CD4-positive, alpha-beta T cell (primary cell): Measurements from ENCODE around the gene VAV2. TPM values are rescaled to one million over a fixed set of nuclear protein-coding genes. Genes with fewer than 3 reads are reported as not detected.

Experiments
- ATAC-seq: fragments of 200-7000 bp; cut with Tn5 transposase; one replicate; pipeline ENCODE4 v1.10.0; 2022; ENCODE audit warnings: mild to moderate bottlenecking; ENCODE audit not compliant: poor library complexity
- CTCF ChIA-PET: fragments of 350-600 bp; sonication (Branson Sonifier 250); formaldehyde crosslinking; loops from one replicate; lab custom pipeline; 2021; ENCODE audit warnings: antibody characterized with exemption, inconsistent platforms; lab: Charles Lee
- POLR2A ChIA-PET: fragments of 350-600 bp; sonication (Branson Sonifier 250); formaldehyde crosslinking; loops from one replicate; lab custom pipeline; 2021; ENCODE audit warnings: antibody characterized with exemption, inconsistent platforms; lab: Charles Lee
- DNase-seq, 14 experiments: peaks; one replicate each; pipeline ENCODE4 v3.0.0-alpha.2; 2013 to 2020; ENCODE audit warnings: mixed read lengths in 2 of 14
- H3K27ac ChIP-seq, 2 donors: one replicate each; pipeline versions ENCODE4 v1.5.1 to v1.7.0; 2013; ENCODE audit warnings: low read length in 2 of 2, low read depth in 1 of 2, mild to moderate bottlenecking in 1 of 2
- H3K27me3 ChIP-seq, 2 experiments: 1 replicate in 1 of 2; 2 replicates in 1 of 2; pipeline versions ENCODE4 v1.6.1 to v1.7.0; 2013; ENCODE audit warnings: low read length in 2 of 2, control low read depth in 1 of 2, mild to moderate bottlenecking in 1 of 2, moderate library complexity in 1 of 2; ENCODE audit not compliant: insufficient read depth in 2 of 2, control insufficient read depth in 1 of 2
- H3K36me3 ChIP-seq: one replicate; pipeline ENCODE4 v1.6.1; 2013; ENCODE audit warnings: low read length, control low read depth; ENCODE audit not compliant: insufficient read depth
- H3K4me1 ChIP-seq: one replicate; pipeline ENCODE4 v1.6.1; 2013; ENCODE audit warnings: low read length, control low read depth; ENCODE audit not compliant: insufficient read depth
- H3K4me3 ChIP-seq: one replicate; pipeline ENCODE4 v1.5.1; 2013; ENCODE audit warnings: mild to moderate bottlenecking, low read length, moderate library complexity
- H3K9me3 ChIP-seq, 2 experiments: 1 replicate in 1 of 2; 2 replicates in 1 of 2; pipeline versions ENCODE4 v1.6.1 to v1.7.0; 2013; ENCODE audit warnings: low read length in 2 of 2, mild to moderate bottlenecking in 2 of 2, control low read depth in 1 of 2, moderate library complexity in 1 of 2; ENCODE audit not compliant: control insufficient read depth in 1 of 2, insufficient read depth in 1 of 2
- H3K27ac Mint-ChIP-seq: one replicate; pipeline ENCODE4 v1.8.0; 2020; ENCODE audit warnings: mixed read lengths
- H3K27me3 Mint-ChIP-seq: one replicate; pipeline ENCODE4 v1.8.0; 2021; ENCODE audit warnings: mixed read lengths
- H3K36me3 Mint-ChIP-seq: one replicate; pipeline ENCODE4 v1.8.0; 2021; ENCODE audit warnings: low read depth, mixed read lengths
- H3K4me1 Mint-ChIP-seq: one replicate; pipeline ENCODE4 v1.8.0; 2021; ENCODE audit warnings: low read depth, mixed read lengths
- H3K4me3 Mint-ChIP-seq: one replicate; pipeline ENCODE4 v1.8.0; 2020; ENCODE audit warnings: mild to moderate bottlenecking, mixed read lengths
- H3K9me3 Mint-ChIP-seq: one replicate; pipeline ENCODE4 v1.8.0; 2020; ENCODE audit warnings: mixed read lengths
- CTCF ChIP-seq: fragments of 200-600 bp; IDR thresholded peaks from one replicate; pipeline ENCODE4 v1.8.0; 2022; ENCODE audit warnings: antibody characterized with exemption, mild to moderate bottlenecking
- intact Hi-C, 2 experiments: fragments of 100-400 bp; cut with DNase I in 1 of 2; cut with micrococcal nuclease in 1 of 2; formaldehyde crosslinking; loops; one replicate each; pipeline versions ENCODE4 v1.15.1 to v1.9.0; 2023 to 2025; cut with DNase I, micrococcal nuclease
- total RNA-seq, 174 experiments: library from RNA in 2 of 174; stranded (reverse) in 2 of 174; gene quantifications; one replicate each; pipeline ENCODE4 v1.2.3 and lab custom pipeline; 2021 to 2026

The VAV2 gene
- total RNA-seq, 2 experiments from 2014 or later = 1.6 to 1.7 TPM

- CTCF ChIA-PET = no interaction called here
- no peaks in the 10 kb centered on the region for H3K36me3 Mint-ChIP-seq
- H3K27ac ChIP-seq = no peak overlapping the region
Observed at GRCh38 chr9:133807818-133808217, 184.3 kb downstream of the VAV2 start.

GRCh38 chr9:133807037-133807436, 185.1 kb downstream of the VAV2 start:
- H3K27ac ChIP-seq = no peak overlapping the region
- DNase-seq (no peak), ATAC-seq (no peak)
- H3K9me3 ChIP-seq = no peaks in the 10 kb centered on the region
- ChIA-PET POLR2A (no interaction called here), CTCF (no interaction called here)
- no peak overlapping the region for H3K4me3 ChIP-seq
- no peaks in the 10 kb centered on the region for H3K36me3 Mint-ChIP-seq
- H3K27me3 ChIP-seq = no peaks in the 10 kb centered on the region
- no peak for TF ChIP-seq CTCF
- no peaks in the 10 kb centered on the region for H3K4me1 Mint-ChIP-seq
- intact Hi-C loops = no loop called here
- no peak overlapping the region for H3K27ac Mint-ChIP-seq
- no peaks in the 10 kb centered on the region for H3K27me3 Mint-ChIP-seq
- H3K4me3 Mint-ChIP-seq = no peak overlapping the region
- no peaks in the 10 kb centered on the region for H3K4me1 ChIP-seq
- no peaks in the 10 kb centered on the region for H3K9me3 Mint-ChIP-seq
- H3K36me3 ChIP-seq = no peaks in the 10 kb centered on the region

More at GRCh38 chr9:133807818-133808217, 184.3 kb downstream of the VAV2 start:
- H3K27me3 Mint-ChIP-seq = no peaks in the 10 kb centered on the region
- no peak for TF ChIP-seq CTCF
- no peaks in the 10 kb centered on the region for H3K9me3 Mint-ChIP-seq
- H3K4me1 Mint-ChIP-seq = no peaks in the 10 kb centered on the region
- POLR2A ChIA-PET = no interaction called here
- no peak for ATAC-seq
- H3K36me3 ChIP-seq = no peaks in the 10 kb centered on the region
- intact Hi-C loops = no loop called here
- H3K27me3 ChIP-seq = no peaks in the 10 kb centered on the region
- no peak overlapping the region for H3K4me3 Mint-ChIP-seq
- H3K27ac Mint-ChIP-seq = no peak overlapping the region
- no peak overlapping the region for H3K4me3 ChIP-seq
- no peak for DNase-seq
- H3K4me1 ChIP-seq = no peaks in the 10 kb centered on the region
- no peaks in the 10 kb centered on the region for H3K9me3 ChIP-seq

GRCh38 chr9:133806623-133807010, 185.5 kb downstream of the VAV2 start:
- H3K27ac Mint-ChIP-seq = no peak overlapping the region
- Histone ChIP-seq H3K27ac (no peak overlapping the region), H3K9me3 (no peaks in the 10 kb centered on the region), H3K4me3 (no peak overlapping the region), H3K27me3 (no peaks in the 10 kb centered on the region), H3K36me3 (no peaks in the 10 kb centered on the region), H3K4me1 (no peaks in the 10 kb centered on the region)
- TF ChIP-seq CTCF = no peak
- DNase-seq (no peak), ATAC-seq (no peak)
- ChIA-PET POLR2A (no interaction called here), CTCF (no interaction called here)
- no peaks in the 10 kb centered on the region for H3K36me3 Mint-ChIP-seq
- no peaks in the 10 kb centered on the region for H3K4me1 Mint-ChIP-seq
- intact Hi-C loops = no loop called here
- H3K4me3 Mint-ChIP-seq = no peak overlapping the region
- H3K9me3 Mint-ChIP-seq = no peaks in the 10 kb centered on the region
- H3K27me3 Mint-ChIP-seq = no peaks in the 10 kb centered on the region
